HL-60/S4 (cell line): ENCODE results near the gene MLC1.

ENCODE experiments used
- in situ Hi-C: fragments of 300-500 bp; cut with MboI; formaldehyde crosslinking; loops from 2 replicates; pipeline ENCODE4 v1.14.3; 2022; ENCODE audit warnings: low sequenced_read_pairs

MLC1 gene

GRCh38 chr22:50058906-50059880 lies 26.0 kb downstream of the MLC1 start:
- in situ Hi-C loops: no loop called here

GRCh38 chr22:50058061-50058905 lies 26.9 kb downstream of the MLC1 start, which contains the start of gene TTLL8:
Gene TTLL8 (minus strand): TSS chr22:50058298.
- in situ Hi-C loops: no loop called here

GRCh38 chr22:50057278-50058060 lies 27.8 kb downstream of the MLC1 start:
- in situ Hi-C loops: no loop called here

- in situ Hi-C loops: no loop called here
Observed at GRCh38 chr22:50056214-50056972, 28.8 kb downstream of the MLC1 start.

- in situ Hi-C loops: no loop called here
Observed at GRCh38 chr22:50053861-50054260, 31.4 kb downstream of the MLC1 start.

GRCh38 chr22:50051930-50052329 lies 33.3 kb downstream of the MLC1 start:
- in situ Hi-C loops: no loop called here

GRCh38 chr22:50049299-50050195 lies 35.7 kb downstream of the MLC1 start:
- in situ Hi-C loops: no loop called here

GRCh38 chr22:50048836-50049235 lies 36.4 kb downstream of the MLC1 start:
- in situ Hi-C loops: no loop called here

GRCh38 chr22:50048061-50048765 lies 37.0 kb downstream of the MLC1 start:
- in situ Hi-C loops: no loop called here

GRCh38 chr22:50047346-50047745 lies 37.9 kb downstream of the MLC1 start:
- in situ Hi-C loops: no loop called here

- in situ Hi-C loops: no loop called here
Observed at GRCh38 chr22:50046481-50047245, 38.6 kb downstream of the MLC1 start.

GRCh38 chr22:50046019-50046415 lies 39.2 kb downstream of the MLC1 start:
- in situ Hi-C loops: no loop called here

- in situ Hi-C loops: no loop called here
Observed at GRCh38 chr22:50045211-50046018, 39.8 kb downstream of the MLC1 start.

- in situ Hi-C loops: no loop called here
Observed at GRCh38 chr22:50044485-50045118, 40.6 kb downstream of the MLC1 start.

- in situ Hi-C loops: no loop called here
Observed at GRCh38 chr22:50041361-50042065, 43.7 kb downstream of the MLC1 start.

GRCh38 chr22:50040717-50041116 lies 44.5 kb downstream of the MLC1 start:
- in situ Hi-C loops: no loop called here
